IMR-90 (cell line): ENCODE results near the gene HSPG2. TPM values are rescaled to one million over a fixed set of nuclear protein-coding genes. Genes with fewer than 3 reads are reported as not detected.

ENCODE experiments used
- ATAC-seq: fragments of 200-7000 bp; cut with Tn5 transposase; 2 replicates; pipeline ENCODE4 v1.9.1; 2020; ENCODE audit warnings: low read depth, mild to moderate bottlenecking, moderate library complexity
- BruUV-seq: library from RNA; stranded (reverse); fragments of 400-500 nt; replicated peaks from 2 replicates; lab custom pipeline; 2021; lab: Mats Ljungman, UMichigan
- CTCF ChIA-PET: fragments of 300-600 bp; formaldehyde crosslinking; extraction: SDS; loops from one replicate; lab custom pipeline; 2021; ENCODE audit warnings: antibody characterized with exemption; lab: Yijun Ruan, JAX
- POLR2A ChIA-PET: fragments of 300-600 bp; sonication (Branson Sonifier 250); formaldehyde crosslinking; loops from one replicate; lab custom pipeline; 2022; ENCODE audit warnings: antibody characterized with exemption; ENCODE audit not compliant: unreplicated experiment; lab: Charles Lee
- DNase-seq: peaks from one replicate; pipeline ENCODE4 v3.0.0; 2013
- H2AFZ ChIP-seq: replicated peaks from 2 replicates; pipeline ENCODE3; 2013; ENCODE audit warnings: low read length, mild to moderate bottlenecking; ENCODE audit not compliant: poor library complexity
- H2AK5ac ChIP-seq: 2 replicates; pipeline ENCODE4 v1.6.1; 2013; ENCODE audit warnings: low read depth, low read length, inconsistent platforms
- H2AK9ac ChIP-seq: replicated peaks from 2 replicates; pipeline ENCODE3; 2013; ENCODE audit warnings: mild to moderate bottlenecking, low read depth, low read length, moderate library complexity; ENCODE audit not compliant: poor library complexity
- H2BK120ac ChIP-seq: 2 replicates; pipeline ENCODE4 v1.6.1; 2013; ENCODE audit warnings: low read depth, low read length, inconsistent platforms
- H2BK15ac ChIP-seq: 3 replicates; pipeline ENCODE4 v1.6.1; 2013; ENCODE audit warnings: low read depth, low read length, inconsistent platforms
- H2BK20ac ChIP-seq: 2 replicates; pipeline ENCODE4 v1.6.1; 2013; ENCODE audit warnings: low read depth, mild to moderate bottlenecking, inconsistent platforms, low read length, moderate library complexity
- H2BK5ac ChIP-seq: 2 replicates; pipeline ENCODE4 v1.6.1; 2013; ENCODE audit warnings: mild to moderate bottlenecking, low read depth, low read length, inconsistent platforms; ENCODE audit not compliant: poor library complexity, severe bottlenecking
- H3K14ac ChIP-seq: replicated peaks from 2 replicates; pipeline ENCODE4 v1.6.1; 2013; ENCODE audit warnings: low read depth, low read length, inconsistent platforms
- H3K18ac ChIP-seq: 2 replicates; pipeline ENCODE4 v1.6.1; 2013; ENCODE audit warnings: low read depth, low read length, control low read depth
- H3K23ac ChIP-seq: 2 replicates; pipeline ENCODE4 v1.6.1; 2013; ENCODE audit warnings: low read depth, low read length, inconsistent platforms
- H3K27ac ChIP-seq: 2 replicates; pipeline ENCODE4 v1.5.1; 2013; ENCODE audit warnings: mild to moderate bottlenecking, control low read depth, low read length; ENCODE audit not compliant: insufficient read depth
- H3K27me3 ChIP-seq: 2 replicates; pipeline ENCODE4 v1.6.1; 2013; ENCODE audit warnings: low read length; ENCODE audit not compliant: control insufficient read depth, insufficient read depth
- H3K36me3 ChIP-seq: 2 replicates; pipeline ENCODE4 v1.6.1; 2013; ENCODE audit warnings: low read length, mixed read lengths; ENCODE audit not compliant: control insufficient read depth, insufficient read depth
- H3K4ac ChIP-seq: 2 replicates; pipeline ENCODE4 v1.6.1; 2013; ENCODE audit warnings: low read depth, low read length, inconsistent platforms
- H3K4me1 ChIP-seq: 2 replicates; pipeline ENCODE4 v1.6.1; 2013; ENCODE audit warnings: low read length, mixed read lengths; ENCODE audit not compliant: control insufficient read depth, insufficient read depth
- H3K4me2 ChIP-seq: 2 replicates; pipeline ENCODE4 v1.6.1; 2013; ENCODE audit warnings: low read depth, mild to moderate bottlenecking, control low read depth, low read length, moderate library complexity
- H3K4me3 ChIP-seq: 2 replicates; pipeline ENCODE4 v1.5.1; 2013; ENCODE audit warnings: low read depth, mild to moderate bottlenecking, control low read depth, low read length, moderate library complexity; ENCODE audit not compliant: insufficient read depth
- H3K56ac ChIP-seq: 2 replicates; pipeline ENCODE4 v1.6.1; 2013; ENCODE audit warnings: low read length, inconsistent platforms; ENCODE audit not compliant: insufficient read depth; ENCODE audit errors: extremely low read depth
- H3K79me1 ChIP-seq, 2 experiments: 2 replicates each; pipeline ENCODE4 v1.6.1; 2013; ENCODE audit warnings: low read length in 2 of 2, inconsistent platforms in 1 of 2, low read depth in 1 of 2
- H3K9ac ChIP-seq: 2 replicates; pipeline ENCODE4 v1.6.1; 2013; ENCODE audit warnings: low read depth, low read length, control low read depth
- H3K9me1 ChIP-seq: 2 replicates; pipeline ENCODE4 v1.6.1; 2013; ENCODE audit warnings: low read length, inconsistent platforms; ENCODE audit not compliant: insufficient read depth
- H3K9me3 ChIP-seq: 2 replicates; pipeline ENCODE4 v1.6.1; 2013; ENCODE audit warnings: low read length; ENCODE audit not compliant: control insufficient read depth, insufficient read depth
- H4K20me1 ChIP-seq: 2 replicates; pipeline ENCODE4 v1.6.1; 2013; ENCODE audit warnings: low read length, inconsistent platforms; ENCODE audit not compliant: insufficient read depth
- H4K5ac ChIP-seq: 2 replicates; pipeline ENCODE4 v1.6.1; 2013; ENCODE audit warnings: mild to moderate bottlenecking, low read depth, low read length, control low read depth
- H4K8ac ChIP-seq, 2 experiments: 2 replicates each; pipeline ENCODE4 v1.6.1; 2013; ENCODE audit warnings: low read depth in 2 of 2, low read length in 2 of 2, control low read depth in 1 of 2, inconsistent platforms in 1 of 2
- H4K91ac ChIP-seq: 2 replicates; pipeline ENCODE4 v1.6.1; 2013; ENCODE audit warnings: low read depth, low read length, inconsistent platforms; ENCODE audit not compliant: insufficient read depth
- BHLHE40 ChIP-seq: fragments of 150-350 bp; IDR thresholded peaks from 2 replicates; pipeline ENCODE4 v1.6.1; 2016; ENCODE audit warnings: mild to moderate bottlenecking, low read depth, low read length
- CEBPB ChIP-seq: IDR thresholded peaks from 2 replicates; pipeline ENCODE4 v1.6.1; 2012; ENCODE audit warnings: low read depth, low read length, improper control_type of control experiment
- CHD1 ChIP-seq: IDR thresholded peaks from 2 replicates; pipeline ENCODE4 v1.6.1; 2012; ENCODE audit warnings: low read depth, low read length, improper control_type of control experiment
- FOS ChIP-seq: fragments of 150-350 bp; IDR thresholded peaks from 2 replicates; pipeline ENCODE4 v1.6.1; 2016; ENCODE audit warnings: low read depth, low read length
- MAFK ChIP-seq: IDR thresholded peaks from 2 replicates; pipeline ENCODE4 v1.6.1; 2012; ENCODE audit warnings: low read depth, low read length, improper control_type of control experiment
- MAZ ChIP-seq: IDR thresholded peaks from 2 replicates; pipeline ENCODE4 v1.6.1; 2012; ENCODE audit warnings: low read depth, mild to moderate bottlenecking, low read length, improper control_type of control experiment, moderate library complexity, borderline replicate concordance
- MXI1 ChIP-seq: IDR thresholded peaks from 2 replicates; pipeline ENCODE4 v1.6.1; 2012; ENCODE audit warnings: low read depth, mild to moderate bottlenecking, low read length, moderate library complexity, borderline replicate concordance
- NFE2L2 ChIP-seq: fragments of 150-350 bp; IDR thresholded peaks from 2 replicates; pipeline ENCODE4 v1.6.1; 2016; ENCODE audit warnings: low read depth, mild to moderate bottlenecking, low read length
- POLR2A ChIP-seq: IDR thresholded peaks from 2 replicates; pipeline ENCODE4 v1.6.1; 2012; ENCODE audit warnings: mild to moderate bottlenecking, low read depth, low read length
- RAD21 ChIP-seq: IDR thresholded peaks from 2 replicates; pipeline ENCODE4 v1.6.1; 2012; ENCODE audit warnings: low read length, improper control_type of control experiment
- RCOR1 ChIP-seq: IDR thresholded peaks from 2 replicates; pipeline ENCODE4 v1.6.1; 2012; ENCODE audit warnings: mild to moderate bottlenecking, low read length, improper control_type of control experiment; ENCODE audit not compliant: insufficient replicate concordance
- RFX5 ChIP-seq: IDR thresholded peaks from 2 replicates; pipeline ENCODE4 v1.8.0; 2012; ENCODE audit warnings: low read depth, mild to moderate bottlenecking, low read length, moderate library complexity
- SMC3 ChIP-seq: fragments of 150-350 bp; IDR thresholded peaks from 2 replicates; pipeline ENCODE4 v1.6.1; 2016; ENCODE audit warnings: low read depth, mild to moderate bottlenecking, antibody characterized with exemption, low read length, moderate library complexity
- USF2 ChIP-seq: fragments of 150-350 bp; IDR thresholded peaks from 2 replicates; pipeline ENCODE4 v1.6.1; 2017; ENCODE audit warnings: mild to moderate bottlenecking, antibody characterized with exemption, low read length, low read depth
- WGBS, 2 experiments: methylation state at CpG; one replicate each; pipeline versions ENCODE4 v1.1.5 to v1.1.7; 2013; ENCODE audit warnings: missing lambda C conversion rate in 2 of 2; ENCODE audit not compliant: insufficient read length in 1 of 2; ENCODE audit errors: extremely low coverage in 2 of 2; 5-methylcytosine and 5-hydroxymethylcytosine counted together
- dilution Hi-C: fragments of 300-500 bp; cut with HindIII; formaldehyde crosslinking; loops from one replicate; pipeline ENCODE4 v1.14.3; 2018; ENCODE audit warnings: low sequenced_read_pairs; ENCODE audit not compliant: unreplicated experiment
- in situ Hi-C: fragments of 300-500 bp; cut with MboI; formaldehyde crosslinking; loops from 3 replicates; pipeline ENCODE4 v1.14.3; 2019; ENCODE audit warnings: low sequenced_read_pairs, inconsistent platforms, mixed read lengths
- intact Hi-C: fragments of 100-400 bp; cut with micrococcal nuclease; formaldehyde crosslinking; loops from 2 replicates; pipeline ENCODE4 v1.10.0; 2022
- polyA plus RNA-seq, 3 experiments: library from polyadenylated mRNA; depleted of rRNA; stranded (reverse); fragments of >200 nt; gene quantifications; 2 replicates each; pipeline ENCODE4 v1.2.3, GENCODE V29; 2012; ENCODE audit warnings: low replicate concordance in 1 of 3
- total RNA-seq: library from RNA; depleted of rRNA; stranded (reverse); fragments of >200 nt; gene quantifications from 2 replicates; pipeline ENCODE4 v1.2.3, GENCODE V29; 2012
- TF ChIP-seq, protein P1 (sequence below): fragments of 150-350 bp; IDR thresholded peaks from 2 replicates; pipeline ENCODE4 v1.6.1; 2016; ENCODE audit warnings: low read depth, mild to moderate bottlenecking, low read length, moderate library complexity, borderline replicate concordance
- TF ChIP-seq, protein P2 (sequence below): conservative IDR thresholded peaks from 2 replicates; pipeline ENCODE4 v1.5.1; 2012; ENCODE audit warnings: mild to moderate bottlenecking, low read depth, low read length, improper control_type of control experiment

Gene HSPG2
- total and polyA plus RNA-seq, 2 of the 4 experiments (the other 2 are of a cell fraction): 15.8 to 94.0 TPM

DNA sequence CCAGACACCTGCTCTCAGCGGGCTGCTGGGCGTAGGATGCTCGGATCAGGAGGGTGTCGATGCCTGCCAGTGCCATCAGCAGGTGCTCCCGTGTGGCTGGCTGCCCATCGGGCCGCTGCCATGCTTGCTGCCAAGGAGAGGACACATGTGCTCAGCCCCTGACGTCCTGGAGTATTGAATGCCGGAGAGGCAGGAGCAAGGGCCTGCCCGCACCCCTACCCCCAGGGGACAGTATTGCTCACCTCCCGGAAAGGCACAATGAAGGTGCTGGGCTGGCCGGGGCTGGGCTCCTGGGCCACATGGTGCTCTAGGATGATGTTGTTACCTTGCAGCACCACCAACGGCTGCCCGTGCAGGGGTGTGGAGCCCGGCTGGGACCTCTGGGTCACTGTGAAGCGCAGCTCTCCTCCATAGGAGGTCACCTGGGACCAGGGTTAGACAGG lies 61.5 kb downstream of the HSPG2 start:
- no peak overlapping the region for H3K23ac ChIP-seq
- no peak overlapping the region for H2AK5ac ChIP-seq
- 89% methylated on average over 10 of the region's 16 CpGs; no CpG with 5 or more reads in 1 of the 2 experiments for WGBS, 2 experiments
- H3K27me3 ChIP-seq: no peaks in the 10 kb centered on the region
- H3K14ac ChIP-seq: no peak overlapping the region
- dilution Hi-C loops (no loop called here), intact Hi-C loops (no loop called here), in situ Hi-C loops (no loop called here)
- peaks cover 1 to 11% of the 10 kb centered on the region in 2 experiments for H3K79me1 ChIP-seq
- H3K4me3 ChIP-seq: no peak overlapping the region
- H3K4ac ChIP-seq: no peak overlapping the region
- ATAC-seq: no peak
- TSS peak; percentile 94 for BruUV-seq
- H2BK5ac ChIP-seq: no peak overlapping the region
- H2BK15ac ChIP-seq: no peak overlapping the region
- CTCF ChIA-PET: no interaction called here
- TF ChIP-seq MAFK: no peak
- no peak for TF ChIP-seq BHLHE40
- no peak for TF ChIP-seq FOS
- TF ChIP-seq SMC3: no peak
- no peak for TF ChIP-seq NFE2L2
- TF ChIP-seq, protein P1, sequence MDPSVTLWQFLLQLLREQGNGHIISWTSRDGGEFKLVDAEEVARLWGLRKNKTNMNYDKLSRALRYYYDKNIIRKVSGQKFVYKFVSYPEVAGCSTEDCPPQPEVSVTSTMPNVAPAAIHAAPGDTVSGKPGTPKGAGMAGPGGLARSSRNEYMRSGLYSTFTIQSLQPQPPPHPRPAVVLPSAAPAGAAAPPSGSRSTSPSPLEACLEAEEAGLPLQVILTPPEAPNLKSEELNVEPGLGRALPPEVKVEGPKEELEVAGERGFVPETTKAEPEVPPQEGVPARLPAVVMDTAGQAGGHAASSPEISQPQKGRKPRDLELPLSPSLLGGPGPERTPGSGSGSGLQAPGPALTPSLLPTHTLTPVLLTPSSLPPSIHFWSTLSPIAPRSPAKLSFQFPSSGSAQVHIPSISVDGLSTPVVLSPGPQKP: no peak
- no peak for TF ChIP-seq MAZ
- no peak for TF ChIP-seq CEBPB
- TF ChIP-seq RAD21: no peak
- no peak for TF ChIP-seq POLR2A
- TF ChIP-seq, protein P2, sequence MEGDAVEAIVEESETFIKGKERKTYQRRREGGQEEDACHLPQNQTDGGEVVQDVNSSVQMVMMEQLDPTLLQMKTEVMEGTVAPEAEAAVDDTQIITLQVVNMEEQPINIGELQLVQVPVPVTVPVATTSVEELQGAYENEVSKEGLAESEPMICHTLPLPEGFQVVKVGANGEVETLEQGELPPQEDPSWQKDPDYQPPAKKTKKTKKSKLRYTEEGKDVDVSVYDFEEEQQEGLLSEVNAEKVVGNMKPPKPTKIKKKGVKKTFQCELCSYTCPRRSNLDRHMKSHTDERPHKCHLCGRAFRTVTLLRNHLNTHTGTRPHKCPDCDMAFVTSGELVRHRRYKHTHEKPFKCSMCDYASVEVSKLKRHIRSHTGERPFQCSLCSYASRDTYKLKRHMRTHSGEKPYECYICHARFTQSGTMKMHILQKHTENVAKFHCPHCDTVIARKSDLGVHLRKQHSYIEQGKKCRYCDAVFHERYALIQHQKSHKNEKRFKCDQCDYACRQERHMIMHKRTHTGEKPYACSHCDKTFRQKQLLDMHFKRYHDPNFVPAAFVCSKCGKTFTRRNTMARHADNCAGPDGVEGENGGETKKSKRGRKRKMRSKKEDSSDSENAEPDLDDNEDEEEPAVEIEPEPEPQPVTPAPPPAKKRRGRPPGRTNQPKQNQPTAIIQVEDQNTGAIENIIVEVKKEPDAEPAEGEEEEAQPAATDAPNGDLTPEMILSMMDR: no peak
- TF ChIP-seq MXI1: no peak
- TF ChIP-seq USF2: no peak
- TF ChIP-seq CHD1: no peak
- TF ChIP-seq RFX5: no peak
- TF ChIP-seq RCOR1: no peak
- H4K8ac ChIP-seq: no peak overlapping the region
- H4K91ac ChIP-seq: no peak overlapping the region
- H3K9me3 ChIP-seq: no peaks in the 10 kb centered on the region
- H4K5ac ChIP-seq: no peak overlapping the region
- H3K9me1 ChIP-seq: peaks cover 7% of the 10 kb centered on the region
- no peak overlapping the region for H3K4me2 ChIP-seq
- H3K18ac ChIP-seq: no peak overlapping the region
- no peak overlapping the region for H2BK20ac ChIP-seq
- H2AFZ ChIP-seq: no peak overlapping the region
- H3K9ac ChIP-seq: no peak overlapping the region
- no peak overlapping the region for H2BK120ac ChIP-seq
- no peak overlapping the region for H3K56ac ChIP-seq
- H3K36me3 ChIP-seq: peaks cover 81% of the 10 kb centered on the region
- H2AK9ac ChIP-seq: peak overlapping the region; percentile 55
- POLR2A ChIA-PET: no interaction called here
- H3K27ac ChIP-seq: no peak overlapping the region
- DNase-seq: no peak
- peaks cover 3% of the 10 kb centered on the region for H4K20me1 ChIP-seq
- H3K4me1 ChIP-seq: peaks cover under 1% of the 10 kb centered on the region
